Esophagus squamous epithelium (tissue), 5 donors: Measurements from ENCODE around the gene GRIK3. TPM values are rescaled to one million over a fixed set of nuclear protein-coding genes. Genes with fewer than 3 reads are reported as not detected.
"Not testable (repeated sequence)": the region's sequence is repeated elsewhere in the genome, so short reads cannot be mapped to it uniquely, and the experiment has no call there.

Experiments used
- DNase-seq: peaks from one replicate; lab custom pipeline; 2025; lab: John Stamatoyannopoulos, UW
- H3K27ac ChIP-seq, 4 donors: fragments of 200-600 bp; sonication (generic); one replicate each; pipeline ENCODE4 v1.5.1; 2016 to 2019; ENCODE audit warnings: mild to moderate bottlenecking in 1 of 4
- H3K27me3 ChIP-seq, 4 donors: fragments of 200-600 bp; sonication (generic); 1 replicate in 3 of 4; 2 replicates in 1 of 4; pipeline versions ENCODE4 v1.5.1 to v1.6.0; 2017 to 2021; ENCODE audit warnings: antibody characterized with exemption in 1 of 4
- H3K36me3 ChIP-seq, 3 donors: fragments of 200-600 bp; sonication (generic); one replicate each; pipeline ENCODE4 v1.5.1; 2016 to 2019
- H3K4me1 ChIP-seq, 3 donors: fragments of 200-600 bp; sonication (generic); one replicate each; pipeline ENCODE4 v1.5.1; 2017 to 2019
- H3K4me3 ChIP-seq, 4 donors: fragments of 200-600 bp; sonication (generic); 1 replicate in 3 of 4; 2 replicates in 1 of 4; pipeline ENCODE4 v1.5.1; 2016 to 2019; ENCODE audit warnings: mild to moderate bottlenecking in 2 of 4, moderate library complexity in 1 of 4
- H3K9me3 ChIP-seq, 3 donors: fragments of 200-600 bp; sonication (generic); one replicate each; pipeline ENCODE4 v1.5.1; 2016 to 2019
- POLR2A ChIP-seq, 4 donors: fragments of 450-650 bp; IDR thresholded peaks; one replicate each; pipeline ENCODE4 v1.6.1; 2017; ENCODE audit warnings: antibody characterized with exemption in 4 of 4, mild to moderate bottlenecking in 4 of 4, moderate library complexity in 3 of 4
- WGBS, 2 donors: methylation state at CpG; one replicate each; pipeline ENCODE4 v1.1.5; 2018; 5-methylcytosine and 5-hydroxymethylcytosine counted together
- intact Hi-C: fragments of 100-400 bp; cut with DNase I; formaldehyde crosslinking; loops from one replicate; pipeline ENCODE4 v1.15.0; 2022
- total RNA-seq, 4 donors: library from RNA; depleted of rRNA; stranded (reverse); fragments of >200 nt; gene quantifications; one replicate each; pipeline ENCODE4 v1.1.0, GENCODE V29; 2016
- TF ChIP-seq, protein P1 (sequence below), 6 experiments: fragments of 450-650 bp in 4 of 6; fragments of 200-600 bp in 2 of 6; sonication (generic) in 2 of 6; IDR thresholded peaks; one replicate each; pipeline ENCODE4 v1.5.1; 2016 to 2019; ENCODE audit warnings: antibody characterized with exemption in 6 of 6, mild to moderate bottlenecking in 4 of 6, moderate library complexity in 4 of 6
- donor health status: DM: yes; HTN: yes; CAD: no.

The GRIK3 gene
- total RNA-seq, 4 donors from 2014 or later, result 0.11 to 0.38 (median 0.21) TPM; not detected in 1

DNA sequence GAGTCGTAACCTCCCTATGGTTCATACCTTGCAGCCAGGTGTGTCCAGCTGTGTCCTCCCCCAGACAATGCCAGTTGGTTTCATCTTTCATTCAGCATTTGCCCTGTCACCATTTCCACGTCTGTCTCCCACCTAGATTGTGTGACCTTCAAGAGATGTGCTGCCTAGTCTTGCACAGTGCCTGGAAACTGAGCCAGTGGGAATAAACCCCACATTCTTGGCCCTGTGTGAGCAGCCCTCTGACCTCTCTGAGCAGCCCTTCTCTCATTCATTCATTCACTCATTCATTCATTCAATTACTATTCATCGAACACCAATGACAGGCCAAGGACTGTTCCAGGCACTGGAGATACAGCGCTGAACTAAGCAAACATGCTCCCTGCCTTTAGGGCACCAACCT is 115.7 kb downstream of the GRIK3 start:
- WGBS, 2 donors, result 44 to 62% methylated on average over 2 to 4 of the region's 4 CpGs
- Histone ChIP-seq H3K27ac (no peak overlapping the region), H3K4me3 (no peak overlapping the region), H3K9me3 (no peaks in the 10 kb centered on the region), H3K4me1 (no peaks in the 10 kb centered on the region), H3K36me3 (no peaks in the 10 kb centered on the region), H3K27me3 (peaks cover 0 to 34% (median 0%) of the 10 kb centered on the region in 4 donors)
- no peak for DNase-seq
- TF ChIP-seq, protein P1, sequence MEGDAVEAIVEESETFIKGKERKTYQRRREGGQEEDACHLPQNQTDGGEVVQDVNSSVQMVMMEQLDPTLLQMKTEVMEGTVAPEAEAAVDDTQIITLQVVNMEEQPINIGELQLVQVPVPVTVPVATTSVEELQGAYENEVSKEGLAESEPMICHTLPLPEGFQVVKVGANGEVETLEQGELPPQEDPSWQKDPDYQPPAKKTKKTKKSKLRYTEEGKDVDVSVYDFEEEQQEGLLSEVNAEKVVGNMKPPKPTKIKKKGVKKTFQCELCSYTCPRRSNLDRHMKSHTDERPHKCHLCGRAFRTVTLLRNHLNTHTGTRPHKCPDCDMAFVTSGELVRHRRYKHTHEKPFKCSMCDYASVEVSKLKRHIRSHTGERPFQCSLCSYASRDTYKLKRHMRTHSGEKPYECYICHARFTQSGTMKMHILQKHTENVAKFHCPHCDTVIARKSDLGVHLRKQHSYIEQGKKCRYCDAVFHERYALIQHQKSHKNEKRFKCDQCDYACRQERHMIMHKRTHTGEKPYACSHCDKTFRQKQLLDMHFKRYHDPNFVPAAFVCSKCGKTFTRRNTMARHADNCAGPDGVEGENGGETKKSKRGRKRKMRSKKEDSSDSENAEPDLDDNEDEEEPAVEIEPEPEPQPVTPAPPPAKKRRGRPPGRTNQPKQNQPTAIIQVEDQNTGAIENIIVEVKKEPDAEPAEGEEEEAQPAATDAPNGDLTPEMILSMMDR (IDR thresholded peaks at IDR 0.05), result no peak
- no peak for TF ChIP-seq POLR2A (IDR thresholded peaks at IDR 0.05)
- intact Hi-C loops, result no loop called here

DNA sequence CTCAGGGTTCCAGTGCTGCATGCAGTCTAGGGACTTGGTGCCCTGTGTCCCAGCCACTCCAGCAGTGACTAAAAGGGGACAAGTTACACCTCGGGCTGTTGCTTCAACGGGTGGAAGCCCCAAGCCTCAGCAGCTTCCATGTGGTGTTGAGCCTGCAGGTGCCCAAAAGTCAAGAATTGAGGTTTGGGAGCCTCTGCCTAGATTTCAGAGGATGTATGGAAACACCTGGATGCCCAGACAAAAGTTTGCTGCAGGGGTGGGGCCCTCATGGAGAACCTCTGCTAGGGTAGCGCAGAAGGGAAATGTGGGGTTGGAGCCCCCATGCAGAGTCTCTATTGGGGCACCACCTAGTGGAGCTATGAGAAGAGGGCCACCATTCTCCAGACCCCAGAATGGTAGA is 117.8 kb downstream of the GRIK3 start:
- H3K36me3 ChIP-seq, H3K4me1 ChIP-seq, H3K4me3 ChIP-seq, H3K9me3 ChIP-seq, DNase-seq, intact Hi-C loops, H3K27ac ChIP-seq: not testable (repeated sequence)
- WGBS, 2 donors, result 57% methylated on average over 1 to 2 of the region's 3 CpGs
- peaks cover 0 to 31% (median 0%) of the 10 kb centered on the region in 4 donors for H3K27me3 ChIP-seq

DNA sequence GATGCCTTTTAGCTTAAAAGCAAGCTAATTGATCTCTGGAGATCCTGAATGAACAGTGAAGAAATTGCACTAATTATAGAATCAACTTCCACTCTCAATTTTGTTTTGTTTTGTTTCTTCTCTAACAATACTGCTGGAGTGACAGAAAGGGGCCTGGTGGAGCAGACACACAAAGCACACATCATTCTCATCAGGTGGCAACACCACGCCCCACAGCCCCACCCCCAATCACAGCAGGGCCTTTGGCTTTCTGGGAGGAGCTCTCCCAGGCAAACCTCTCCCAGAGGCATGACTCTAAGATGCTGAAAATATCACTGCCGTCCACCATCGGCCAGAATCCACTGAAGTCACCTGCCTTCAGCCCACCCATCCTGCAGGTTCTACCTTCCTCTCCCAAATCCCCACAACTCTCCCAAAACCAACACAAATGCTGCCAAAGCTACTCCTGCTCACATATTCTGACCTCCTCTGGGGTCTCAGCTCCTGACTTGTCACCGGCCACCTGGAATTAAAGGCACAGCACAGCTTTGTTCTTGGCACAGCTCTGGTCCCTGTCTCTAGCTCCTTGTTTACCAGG is 120.7 kb downstream of the GRIK3 start:
- Histone ChIP-seq H3K27ac (no peak overlapping the region), H3K9me3 (no peaks in the 10 kb centered on the region), H3K4me3 (no peak overlapping the region), H3K4me1 (no peaks in the 10 kb centered on the region), H3K27me3 (peaks cover 0 to 32% (median 0%) of the 10 kb centered on the region in 4 donors), H3K36me3 (no peaks in the 10 kb centered on the region)
- WGBS, 2 donors, result 30 to 48% methylated on average over 3 to 4 of the region's 4 CpGs
- TF ChIP-seq, protein P1 (IDR thresholded peaks at IDR 0.05), result no peak
- no peak for TF ChIP-seq POLR2A (IDR thresholded peaks at IDR 0.05)
- DNase-seq, result no peak
- intact Hi-C loops, result no loop called here

DNA sequence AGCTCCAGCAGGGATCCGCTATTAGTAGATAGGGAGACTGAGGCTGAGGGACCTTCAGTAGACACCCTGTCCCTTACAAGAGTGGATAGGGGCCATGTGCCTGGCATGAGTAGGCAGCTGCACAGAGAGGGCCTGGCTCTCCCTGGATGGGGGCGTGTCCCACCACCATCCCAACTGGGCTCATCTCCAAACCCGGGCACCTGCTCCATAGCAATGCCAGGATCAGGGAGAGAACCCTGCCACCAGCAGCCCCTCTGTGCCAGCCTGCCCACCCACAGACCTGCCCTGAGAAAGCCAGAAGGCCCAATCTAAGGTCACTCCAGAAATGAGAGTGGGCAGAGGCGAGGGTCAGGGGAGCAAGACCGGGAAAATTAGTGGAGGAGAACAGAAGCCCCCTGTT is 121.3 kb downstream of the GRIK3 start:
- Histone ChIP-seq H3K4me3 (no peak overlapping the region), H3K27ac (no peak overlapping the region), H3K9me3 (no peaks in the 10 kb centered on the region), H3K27me3 (peaks cover 0 to 37% (median 0%) of the 10 kb centered on the region in 4 donors), H3K36me3 (no peaks in the 10 kb centered on the region), H3K4me1 (no peaks in the 10 kb centered on the region)
- no peak for DNase-seq
- intact Hi-C loops, result no loop called here
- TF ChIP-seq POLR2A (IDR thresholded peaks at IDR 0.05), result no peak
- TF ChIP-seq, protein P1 (IDR thresholded peaks at IDR 0.05), result no peak
- WGBS, 2 donors, result 58 to 76% methylated on average over 2 to 3 of the region's 5 CpGs

- no peak overlapping the region for H3K4me3 ChIP-seq
- H3K9me3 ChIP-seq, result no peaks in the 10 kb centered on the region
- H3K27me3 ChIP-seq, result peaks cover 0 to 37% (median 0%) of the 10 kb centered on the region in 4 donors
- WGBS, 2 donors, result 58 to 62% methylated on average over 7 of the region's 7 CpGs
- no peak for DNase-seq
- intact Hi-C loops, result no loop called here
- TF ChIP-seq, protein P1 (IDR thresholded peaks at IDR 0.05), result no peak
- no peak for TF ChIP-seq POLR2A (IDR thresholded peaks at IDR 0.05)
- H3K27ac ChIP-seq, result no peak overlapping the region
- H3K4me1 ChIP-seq, result no peaks in the 10 kb centered on the region
- H3K36me3 ChIP-seq, result no peaks in the 10 kb centered on the region
Observed at GRCh38 chr1:36912365-36912865, 121.9 kb downstream of the GRIK3 start.
